HepG2 (cell line): ENCODE data around the gene TMEM198. TPM values are rescaled to one million over a fixed set of nuclear protein-coding genes. Genes with fewer than 3 reads are reported as not detected.

Experiments used
- BRCA1 ChIP-seq: sonication (generic); formaldehyde crosslinking; IDR thresholded peaks from 2 replicates; pipeline ENCODE4 v1.4.0; 2020; ENCODE audit warnings: missing genetic modification reagents
- DR1 ChIP-seq: sonication (generic); formaldehyde crosslinking; IDR thresholded peaks from 2 replicates; pipeline ENCODE4 v1.8.0; 2021; ENCODE audit warnings: mild to moderate bottlenecking, missing genetic modification reagents, inconsistent platforms
- IRF1 ChIP-seq: sonication (generic); formaldehyde crosslinking; IDR thresholded peaks from 2 replicates; pipeline ENCODE4 v1.4.0; 2020; ENCODE audit warnings: low read depth, mild to moderate bottlenecking, missing genetic modification reagents
- IRF9 ChIP-seq: sonication (generic); formaldehyde crosslinking; IDR thresholded peaks from 2 replicates; pipeline ENCODE4 v1.8.0; 2022; ENCODE audit warnings: missing genetic modification reagents, mild to moderate bottlenecking, borderline replicate concordance
- IRX3 ChIP-seq: sonication (generic); formaldehyde crosslinking; IDR thresholded peaks from 2 replicates; pipeline ENCODE4 v1.8.1; 2023; ENCODE audit warnings: mild to moderate bottlenecking, low read depth, missing genetic modification reagents, borderline replicate concordance
- JUND ChIP-seq: sonication (generic); formaldehyde crosslinking; IDR thresholded peaks from 2 replicates; pipeline ENCODE4 v1.8.0; 2022; ENCODE audit warnings: mild to moderate bottlenecking, missing genetic modification reagents
- KDM1A ChIP-seq: IDR thresholded peaks from 2 replicates; pipeline ENCODE4 v1.6.1; 2016; ENCODE audit warnings: missing compliant biosample characterization
- KDM3A ChIP-seq: IDR thresholded peaks from 2 replicates; pipeline ENCODE4 v1.6.1; 2018; ENCODE audit warnings: low read depth, missing compliant biosample characterization
- MXD3 ChIP-seq: IDR thresholded peaks from 2 replicates; pipeline ENCODE4 v1.6.1; 2016; ENCODE audit warnings: mild to moderate bottlenecking, missing biosample characterization, missing genetic modification reagents
- POLR2AphosphoS5 ChIP-seq: IDR thresholded peaks from 2 replicates; pipeline ENCODE4 v1.6.1; 2012; ENCODE audit warnings: low read depth, low read length
- PRDM15 ChIP-seq: sonication (generic); formaldehyde crosslinking; IDR thresholded peaks from 2 replicates; pipeline ENCODE4 v1.4.0; 2020; ENCODE audit warnings: missing genetic modification reagents
- RFX5 ChIP-seq: IDR thresholded peaks from 2 replicates; pipeline ENCODE4 v1.6.1; 2011; ENCODE audit warnings: low read depth, low read length, improper control_type of control experiment
- RFXAP ChIP-seq: sonication (generic); formaldehyde crosslinking; IDR thresholded peaks from 2 replicates; pipeline ENCODE4 v1.4.0; 2020; ENCODE audit warnings: missing genetic modification reagents, borderline replicate concordance
- SMAD9 ChIP-seq: sonication (generic); formaldehyde crosslinking; IDR thresholded peaks from 2 replicates; pipeline ENCODE4 v1.5.1; 2020; ENCODE audit warnings: mild to moderate bottlenecking, missing genetic modification reagents
- TRIM22 ChIP-seq: fragments of 450-650 bp; IDR thresholded peaks from 2 replicates; pipeline ENCODE4 v1.6.1; 2017
- ZFP41 ChIP-seq: sonication (generic); formaldehyde crosslinking; IDR thresholded peaks from 2 replicates; pipeline ENCODE4 v1.4.0; 2020; ENCODE audit warnings: mild to moderate bottlenecking, missing genetic modification reagents, borderline replicate concordance
- ZNF124 ChIP-seq: sonication (generic); formaldehyde crosslinking; IDR thresholded peaks from 2 replicates; pipeline ENCODE4 v1.4.0; 2020; ENCODE audit warnings: missing genetic modification reagents
- ZNF18 ChIP-seq: sonication (generic); formaldehyde crosslinking; IDR thresholded peaks from 2 replicates; pipeline ENCODE4 v1.8.0; 2022; ENCODE audit warnings: mild to moderate bottlenecking, missing genetic modification reagents; ENCODE audit not compliant: insufficient replicate concordance
- ZNF773 ChIP-seq: sonication (generic); formaldehyde crosslinking; IDR thresholded peaks from 2 replicates; pipeline ENCODE4 v1.4.0; 2020; ENCODE audit warnings: missing genetic modification reagents, borderline replicate concordance
- ZNF83 ChIP-seq: sonication (generic); formaldehyde crosslinking; IDR thresholded peaks from 2 replicates; pipeline ENCODE4 v1.4.0; 2020; ENCODE audit warnings: missing genetic modification reagents, mild to moderate bottlenecking, borderline replicate concordance
- polyA plus RNA-seq, 8 experiments: library from polyadenylated mRNA; depleted of rRNA in 3 of 8; stranded (reverse) in 7 of 8; unstranded in 1 of 8; fragments of >200 nt; fragmentation: Illumina TruSeq in 4 of 8; extraction: Trizol in 4 of 8; gene quantifications; 2 replicates each; pipeline versions ENCODE4 v1.2.1 to v1.2.3, GENCODE V29; 2011 to 2016; ENCODE audit warnings: low read depth in 4 of 8, missing spikeins in 1 of 8, mixed read lengths in 1 of 8; ENCODE audit not compliant: insufficient read depth in 1 of 8
- total RNA-seq, 5 experiments: library from RNA; depleted of rRNA; stranded (reverse); fragments of >200 nt; fragmentation: Illumina TruSeq; extraction: Trizol; gene quantifications; 2 replicates each; pipeline ENCODE4 v1.2.3, GENCODE V29; 2016; ENCODE audit warnings: low read depth in 1 of 5

Gene TMEM198
- total and polyA plus RNA-seq, 2 of the 13 experiments (the other 11 are each of a cell fraction or from before 2014, with no cell fraction given) = 17.3 to 23.5 TPM

GRCh38 chr2:219570194-219570923 lies 26.5 kb downstream of the TMEM198 start (continued):
- TF ChIP-seq RFXAP (CRISPR knock-in tag) (no peak), KDM1A (CRISPR knock-in tag) (no peak), ZNF83 (no peak; the same call in 1 of the 2 replicates), DR1 (CRISPR knock-in tag) (no peak), IRF9 (peak; percentile 24; the same call in 1 of the 2 replicates), ZNF124 (CRISPR knock-in tag) (no peak), ZFP41 (no peak), RFX5 (no peak), ZNF18 (CRISPR knock-in tag) (no peak), TRIM22 (no peak), IRX3 (CRISPR knock-in tag) (no peak; the same call in 1 of the 2 replicates), SMAD9 (CRISPR knock-in tag) (no peak), BRCA1 (CRISPR knock-in tag) (no peak), POLR2AphosphoS5 (peak; percentile 30; the same call in 1 of the 2 replicates), MXD3 (CRISPR knock-in tag) (0 out of 2 replicates have a peak, but pooled peaks have one; percentile 53), PRDM15 (CRISPR knock-in tag) (0 out of 2 replicates have a peak, but pooled peaks have one; percentile 11), ZNF773 (CRISPR knock-in tag) (no peak), JUND (CRISPR knock-in tag) (no peak), KDM3A (CRISPR knock-in tag) (0 out of 2 replicates have a peak, but pooled peaks have one; percentile 21), IRF1 (CRISPR knock-in tag) (no peak)
